Measurements from ENCODE around the gene RNU1-2.

GRCh38 chr1:16918371-16918770 lies 22.6 kb downstream of the RNU1-2 start:
- TF ChIP-seq POLR2A (IDR thresholded peaks at IDR 0.05) (no peak), CTCF (IDR thresholded peaks at IDR 0.05) (no peak), EP300 (IDR thresholded peaks at IDR 0.05) (no peak)

Measured in ovary (tissue), 3 donors.